Glomerular visceral epithelial cell (primary cell): ENCODE data around the gene FAM216B.
"Not testable (repeated sequence)": the region's sequence is repeated elsewhere in the genome, so short reads cannot be mapped to it uniquely, and the experiment has no call there.

Experiments used
- DNase-seq: peaks from one replicate; pipeline ENCODE4 v3.0.0-alpha.2; 2016; ENCODE audit errors: extremely low spot score

The FAM216B gene

GRCh38 chr13:42781352-42781751, at the start of gene FAM216B:
TSS of gene FAM216B (plus strand) at chr13:42781584. CDS start at chr13:42784068, 2,484 bp downstream.
- no peak for DNase-seq

GRCh38 chr13:42732073-42732472, 49.3 kb upstream of the FAM216B start:
- no peak for DNase-seq

GRCh38 chr13:42733046-42733445, 48.3 kb upstream of the FAM216B start:
- no peak for DNase-seq

- DNase-seq: no peak
Observed at GRCh38 chr13:42735010-42735409, 46.4 kb upstream of the FAM216B start.

GRCh38 chr13:42740753-42741152, 40.6 kb upstream of the FAM216B start:
- peak; percentile 30 for DNase-seq

- no peak for DNase-seq
Observed at GRCh38 chr13:42741914-42742313, 39.5 kb upstream of the FAM216B start.

GRCh38 chr13:42745655-42746054, 35.7 kb upstream of the FAM216B start:
- DNase-seq: no peak

- no peak for DNase-seq
Observed at GRCh38 chr13:42746866-42747265, 34.5 kb upstream of the FAM216B start.

GRCh38 chr13:42747399-42747873, 33.9 kb upstream of the FAM216B start:
- DNase-seq: peak; percentile 4

- no peak for DNase-seq
Observed at GRCh38 chr13:42750794-42751193, 30.6 kb upstream of the FAM216B start.

- no peak for DNase-seq
Observed at GRCh38 chr13:42751693-42752092, 29.7 kb upstream of the FAM216B start.

- no peak for DNase-seq
Observed at GRCh38 chr13:42752731-42753130, 28.7 kb upstream of the FAM216B start.

- no peak for DNase-seq
Observed at GRCh38 chr13:42753697-42754096, 27.7 kb upstream of the FAM216B start.

- no peak for DNase-seq
Observed at GRCh38 chr13:42754801-42755510, 26.4 kb upstream of the FAM216B start.

GRCh38 chr13:42757678-42758420, 23.5 kb upstream of the FAM216B start:
- DNase-seq: no peak

GRCh38 chr13:42758515-42758914, 22.9 kb upstream of the FAM216B start:
- no peak for DNase-seq

- DNase-seq: no peak
Observed at GRCh38 chr13:42760951-42761350, 20.4 kb upstream of the FAM216B start.

- DNase-seq: no peak
Observed at GRCh38 chr13:42762251-42762650, 19.1 kb upstream of the FAM216B start.

GRCh38 chr13:42762917-42763316, 18.5 kb upstream of the FAM216B start:
- peak; percentile 26 for DNase-seq

- no peak for DNase-seq
Observed at GRCh38 chr13:42766016-42766415, 15.4 kb upstream of the FAM216B start.

- DNase-seq: no peak
Observed at GRCh38 chr13:42769650-42770049, 11.7 kb upstream of the FAM216B start.

- DNase-seq: not testable (repeated sequence)
Observed at GRCh38 chr13:42776558-42776957, 4.8 kb upstream of the FAM216B start.

- no peak for DNase-seq
Observed at GRCh38 chr13:42777467-42777866, 3.9 kb upstream of the FAM216B start.
